Measurements from ENCODE around the gene MAGED1.

Gene MAGED1

DNA sequence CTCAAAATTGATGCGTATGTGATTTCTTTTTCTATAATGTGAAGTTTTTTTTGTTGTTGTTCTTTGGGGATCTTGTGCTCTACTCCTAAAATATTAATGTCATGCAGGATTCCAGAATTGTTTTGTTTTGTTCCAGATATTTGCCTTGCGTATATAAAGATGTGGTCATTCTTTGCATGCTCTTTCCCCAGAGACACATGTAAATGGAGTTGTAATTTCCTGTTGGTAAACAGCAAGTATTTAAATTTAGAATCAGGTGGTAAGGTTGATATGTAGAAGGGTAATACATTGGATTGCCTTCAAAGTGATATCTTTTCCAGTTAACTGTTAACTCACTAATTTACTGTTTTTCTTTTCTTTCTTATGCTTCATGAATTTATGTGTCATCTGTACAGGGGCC is 23.1 kb upstream of the MAGED1 start:
- peaks cover 6% of the 10 kb centered on the region for H3K4me1 ChIP-seq (ENCODE audit: low read length)
- no peak overlapping the region for H3K4me3 ChIP-seq (ENCODE audit: low read length)
- H3K27me3 ChIP-seq (ENCODE audit: low read depth, low read length), result no peaks in the 10 kb centered on the region
- H4K20me1 ChIP-seq (ENCODE audit: insufficient read depth, low read length), result no peaks in the 10 kb centered on the region
- H3K9me3 ChIP-seq (ENCODE audit: insufficient read depth, low read length), result no peaks in the 10 kb centered on the region
- no peak overlapping the region for H3K4me2 ChIP-seq (ENCODE audit: low read length)
- no peaks in the 10 kb centered on the region for H3K36me3 ChIP-seq (replicated peaks; ENCODE audit: low read depth, low read length)
- H3K27ac ChIP-seq (ENCODE audit: low read length), result no peak overlapping the region
- H3K79me2 ChIP-seq (ENCODE audit: low read length), result no peaks in the 10 kb centered on the region
- no peak overlapping the region for H2AFZ ChIP-seq (ENCODE audit: low read depth, low read length)
- TF ChIP-seq CTCF (IDR thresholded peaks at IDR 0.05; ENCODE audit: low read depth, low read length) (no peak), EZH2phosphoT487 (IDR thresholded peaks at IDR 0.05; ENCODE audit: low read depth) (no peak)
- H3K9ac ChIP-seq (ENCODE audit: low read length), result no peak overlapping the region

GRCh38 chrX:51874123-51874522 is 19.3 kb upstream of the MAGED1 start:
- no peaks in the 10 kb centered on the region for H4K20me1 ChIP-seq (ENCODE audit: insufficient read depth, low read length)
- no peak overlapping the region for H3K4me2 ChIP-seq (ENCODE audit: low read length)
- H3K4me3 ChIP-seq (ENCODE audit: low read length), result no peak overlapping the region
- H3K36me3 ChIP-seq (replicated peaks; ENCODE audit: low read depth, low read length), result no peaks in the 10 kb centered on the region
- H3K4me1 ChIP-seq (ENCODE audit: low read length), result peaks cover 6% of the 10 kb centered on the region
- H3K27ac ChIP-seq (ENCODE audit: low read length), result no peak overlapping the region
- no peaks in the 10 kb centered on the region for H3K79me2 ChIP-seq (ENCODE audit: low read length)
- no peaks in the 10 kb centered on the region for H3K9me3 ChIP-seq (ENCODE audit: insufficient read depth, low read length)
- H3K9ac ChIP-seq (ENCODE audit: low read length), result no peak overlapping the region
- TF ChIP-seq CTCF (IDR thresholded peaks at IDR 0.05; ENCODE audit: low read depth, low read length), result no peak
- TF ChIP-seq EZH2phosphoT487 (IDR thresholded peaks at IDR 0.05; ENCODE audit: low read depth), result no peak
- no peaks in the 10 kb centered on the region for H3K27me3 ChIP-seq (ENCODE audit: low read depth, low read length)
- H2AFZ ChIP-seq (ENCODE audit: low read depth, low read length), result no peak overlapping the region

DNA sequence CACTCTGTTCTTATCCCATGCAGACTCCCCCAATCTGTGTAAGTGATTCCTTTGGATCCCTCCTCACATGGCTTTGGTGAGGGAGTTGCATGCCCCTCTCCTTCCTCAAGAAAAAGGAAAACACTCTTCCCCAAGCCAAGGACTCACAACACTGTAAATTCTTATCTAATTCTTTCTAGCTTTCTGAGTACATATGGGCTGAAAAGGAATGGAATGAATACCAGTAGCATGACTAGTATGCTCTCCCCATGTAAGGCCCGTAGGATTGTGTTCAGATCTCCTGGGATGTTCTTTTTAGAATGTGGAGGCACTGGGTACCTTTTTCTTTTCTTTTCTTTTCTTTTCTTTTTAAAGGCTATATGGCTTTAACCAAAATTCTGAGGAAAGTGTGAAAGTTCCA is 17.0 kb upstream of the MAGED1 start:
- Histone ChIP-seq H3K4me3 (ENCODE audit: low read length) (no peak overlapping the region), H2AFZ (ENCODE audit: low read depth, low read length) (no peak overlapping the region), H3K27ac (ENCODE audit: low read length) (no peak overlapping the region), H3K36me3 (replicated peaks; ENCODE audit: low read depth, low read length) (no peaks in the 10 kb centered on the region), H3K9ac (ENCODE audit: low read length) (no peak overlapping the region), H3K9me3 (ENCODE audit: insufficient read depth, low read length) (no peaks in the 10 kb centered on the region), H4K20me1 (ENCODE audit: insufficient read depth, low read length) (no peaks in the 10 kb centered on the region), H3K4me1 (ENCODE audit: low read length) (peaks cover 6% of the 10 kb centered on the region), H3K79me2 (ENCODE audit: low read length) (no peaks in the 10 kb centered on the region), H3K27me3 (ENCODE audit: low read depth, low read length) (no peaks in the 10 kb centered on the region), H3K4me2 (ENCODE audit: low read length) (no peak overlapping the region)
- TF ChIP-seq EZH2phosphoT487 (IDR thresholded peaks at IDR 0.05; ENCODE audit: low read depth) (no peak), CTCF (IDR thresholded peaks at IDR 0.05; ENCODE audit: low read depth, low read length) (no peak)

DNA sequence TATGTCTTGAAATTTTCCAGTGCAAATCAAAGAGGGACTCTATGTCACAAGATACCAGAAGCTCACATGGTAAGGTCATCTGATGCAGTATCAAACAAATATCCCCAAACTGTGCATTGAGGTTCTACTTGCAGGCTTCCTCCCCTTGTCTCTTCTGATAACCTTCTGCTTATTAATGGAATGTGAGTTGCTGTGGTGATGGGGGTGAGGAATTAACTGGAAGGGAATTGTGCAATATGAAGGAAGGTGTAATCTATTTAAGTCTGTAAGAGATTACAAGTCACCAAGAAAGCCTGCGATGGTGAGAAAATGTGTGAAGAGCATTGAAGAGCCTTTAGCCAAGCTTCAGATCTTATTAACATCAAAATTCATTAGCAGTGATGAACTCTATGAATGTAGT is 15.4 kb upstream of the MAGED1 start:
- Histone ChIP-seq H3K36me3 (replicated peaks; ENCODE audit: low read depth, low read length) (no peaks in the 10 kb centered on the region), H4K20me1 (ENCODE audit: insufficient read depth, low read length) (no peaks in the 10 kb centered on the region), H3K9ac (ENCODE audit: low read length) (no peak overlapping the region), H3K4me3 (ENCODE audit: low read length) (no peak overlapping the region), H3K4me1 (ENCODE audit: low read length) (peaks cover 6% of the 10 kb centered on the region), H3K9me3 (ENCODE audit: insufficient read depth, low read length) (no peaks in the 10 kb centered on the region), H3K27ac (ENCODE audit: low read length) (no peak overlapping the region), H2AFZ (ENCODE audit: low read depth, low read length) (no peak overlapping the region), H3K79me2 (ENCODE audit: low read length) (no peaks in the 10 kb centered on the region), H3K27me3 (ENCODE audit: low read depth, low read length) (no peaks in the 10 kb centered on the region), H3K4me2 (ENCODE audit: low read length) (no peak overlapping the region)
- no peak for TF ChIP-seq EZH2phosphoT487 (IDR thresholded peaks at IDR 0.05; ENCODE audit: low read depth)
- TF ChIP-seq CTCF (IDR thresholded peaks at IDR 0.05; ENCODE audit: low read depth, low read length), result no peak

Data from OCI-LY3 (cell line).